CD4-positive, alpha-beta T cell treated with Interleukin-17A for 4 hours (primary cell): Measurements from ENCODE around the gene FRMD6.
A peak's percentile ranks its signal among the peaks of the same experiment; 100 is the strongest.
"Not testable (repeated sequence)": the region's sequence is repeated elsewhere in the genome, so short reads cannot be mapped to it uniquely, and the experiment has no call there.

Experiments
- DNase-seq: peaks from one replicate; pipeline ENCODE4 v3.0.0-alpha.2; 2020; ENCODE audit warnings: mixed read lengths

FRMD6 gene

GRCh38 chr14:51727526-51727925, 75.8 kb downstream of the FRMD6 start:
- DNase-seq: no peak

- no peak for DNase-seq
These were observed 78.4 kb downstream of the FRMD6 start for GRCh38 chr14:51730098-51730497.

DNA sequence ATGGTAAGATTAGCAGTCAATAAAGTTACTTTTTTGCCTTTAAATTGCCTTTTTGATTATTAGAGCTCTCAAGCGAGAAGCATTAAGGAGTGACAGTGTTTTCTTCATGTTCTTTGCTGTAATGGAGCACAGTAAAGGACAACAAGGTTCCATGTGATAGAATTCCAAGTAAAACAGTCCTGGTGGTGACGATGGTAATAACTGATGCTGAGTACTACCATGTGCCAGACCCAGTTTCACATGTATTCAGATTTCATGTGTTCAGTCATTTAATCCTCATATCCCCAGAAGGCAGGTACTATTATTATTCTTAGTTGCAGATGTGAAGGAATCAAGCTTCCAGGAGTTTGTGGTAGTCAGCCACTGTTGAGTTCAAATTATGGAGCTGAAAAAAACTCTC, 79.0 kb downstream of the FRMD6 start:
- DNase-seq: no peak

DNA sequence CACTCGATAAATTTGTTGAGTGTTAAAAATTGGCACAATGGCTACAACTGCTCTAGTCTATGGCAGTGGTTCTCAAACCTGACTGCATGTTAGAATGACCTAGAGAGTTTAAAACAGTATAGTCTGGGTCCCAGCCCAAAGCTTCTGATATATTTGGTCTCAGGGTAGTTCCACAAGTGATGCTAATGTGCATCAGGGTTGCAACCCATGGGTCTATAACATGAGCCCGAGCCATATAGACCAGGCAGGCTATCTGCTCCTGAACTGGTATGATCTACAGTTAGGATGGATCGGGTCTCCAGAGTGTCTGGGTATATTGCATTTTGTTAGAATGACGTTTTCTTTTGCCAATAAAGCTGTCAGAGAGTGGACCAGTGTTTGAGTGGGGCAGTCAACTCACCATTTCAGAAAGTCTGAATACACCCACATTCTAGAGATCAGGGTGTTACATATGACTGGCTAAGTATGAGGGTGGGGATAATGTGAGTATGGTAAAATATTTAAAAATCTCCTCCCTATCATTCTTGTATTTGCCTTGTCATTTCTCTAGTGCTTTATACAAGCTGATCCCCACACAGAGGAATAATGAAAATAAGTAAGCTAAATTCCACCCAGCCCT, 80.9 kb downstream of the FRMD6 start:
- DNase-seq: no peak

GRCh38 chr14:51733147-51733546, 81.4 kb downstream of the FRMD6 start:
- no peak for DNase-seq

DNA sequence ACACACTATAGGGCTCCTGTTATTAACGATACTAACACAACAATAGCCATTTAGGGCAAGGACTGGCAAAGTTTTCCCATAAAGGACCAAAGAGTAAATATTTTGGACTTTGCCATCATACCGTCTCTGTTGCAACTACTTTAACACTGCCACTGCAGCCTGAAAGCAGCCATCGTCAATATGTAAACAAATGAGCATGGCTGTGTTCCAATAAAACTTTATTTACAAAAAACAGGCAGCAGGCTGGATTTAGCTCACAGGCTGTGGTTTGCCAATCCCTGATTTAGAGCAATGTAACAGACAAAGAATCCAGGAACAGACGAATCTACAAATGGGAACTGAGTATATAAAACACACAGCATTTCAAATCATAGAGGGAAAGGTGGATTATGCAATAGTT, 84.1 kb downstream of the FRMD6 start:
- no peak for DNase-seq

DNA sequence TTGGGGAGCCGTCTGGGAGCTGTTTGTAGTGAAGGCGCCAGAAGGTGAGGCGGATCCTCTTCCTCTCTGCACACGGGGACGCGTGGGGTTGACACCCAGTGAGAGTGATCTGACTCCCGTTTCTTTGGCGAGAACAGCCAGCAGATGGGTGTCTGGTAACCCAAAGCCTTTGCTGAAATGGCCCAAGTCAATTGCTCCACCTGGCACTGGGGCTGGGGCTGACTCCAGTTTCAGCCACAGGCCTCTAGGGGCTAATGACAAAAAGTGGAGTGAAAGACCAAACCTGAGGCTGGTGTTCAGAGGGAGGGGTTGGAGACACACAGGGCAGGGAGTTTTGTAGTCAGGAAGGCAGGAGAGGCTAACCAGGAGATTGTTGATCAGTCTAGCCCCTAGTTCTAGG, 87.0 kb downstream of the FRMD6 start:
- no peak for DNase-seq

GRCh38 chr14:51743588-51744000, 91.9 kb downstream of the FRMD6 start:
- DNase-seq: no peak

- DNase-seq: no peak
These were observed 92.8 kb downstream of the FRMD6 start for GRCh38 chr14:51744372-51745130.

- not testable (repeated sequence) for DNase-seq
These were observed 95.1 kb downstream of the FRMD6 start for GRCh38 chr14:51746823-51747222.

DNA sequence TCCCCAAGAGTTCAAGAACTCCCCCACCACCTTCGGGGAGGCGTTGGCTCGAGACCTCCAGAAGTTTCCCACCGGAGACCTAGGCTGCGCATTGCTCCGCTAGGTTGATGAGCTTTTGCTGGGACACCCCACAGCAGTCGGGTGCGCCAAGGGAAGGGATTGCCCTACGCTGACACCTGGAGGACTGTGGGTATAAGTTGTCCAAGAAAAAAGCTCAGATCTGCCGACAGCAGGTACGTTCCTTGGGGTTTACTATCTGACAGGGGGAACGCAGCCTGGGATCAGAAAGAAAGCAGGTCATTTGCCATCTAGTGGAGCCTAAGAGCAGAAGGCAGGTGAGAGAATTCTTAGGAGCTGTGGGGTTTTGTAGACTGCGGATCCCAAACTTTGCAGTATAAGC, 98.8 kb downstream of the FRMD6 start:
- no peak for DNase-seq

GRCh38 chr14:51751611-51752345, 100.1 kb downstream of the FRMD6 start:
- not testable (repeated sequence) for DNase-seq

GRCh38 chr14:51757756-51758155, 106.0 kb downstream of the FRMD6 start:
- not testable (repeated sequence) for DNase-seq

DNA sequence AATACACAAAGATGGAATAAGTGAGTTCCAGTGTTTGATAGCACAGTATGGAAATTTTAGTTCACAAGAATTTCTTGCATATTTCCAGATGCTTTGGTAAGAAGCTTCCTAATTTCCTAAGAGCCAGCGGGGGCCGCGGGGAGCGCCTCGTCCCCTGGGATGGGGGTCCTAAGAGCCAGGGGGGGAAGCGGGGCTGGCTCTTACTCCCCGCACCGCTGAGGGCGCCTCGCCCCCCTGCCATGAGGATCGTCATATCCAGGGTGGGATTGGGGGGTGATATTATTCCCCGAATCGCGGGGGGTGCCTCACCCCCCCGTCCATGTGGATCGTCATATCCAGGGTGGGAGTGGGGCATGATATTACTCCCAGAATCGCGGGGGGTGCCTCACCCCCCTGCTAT, 108.2 kb downstream of the FRMD6 start:
- DNase-seq: no peak

- not testable (repeated sequence) for DNase-seq
These were observed 114.0 kb downstream of the FRMD6 start for GRCh38 chr14:51765726-51766125.

DNA sequence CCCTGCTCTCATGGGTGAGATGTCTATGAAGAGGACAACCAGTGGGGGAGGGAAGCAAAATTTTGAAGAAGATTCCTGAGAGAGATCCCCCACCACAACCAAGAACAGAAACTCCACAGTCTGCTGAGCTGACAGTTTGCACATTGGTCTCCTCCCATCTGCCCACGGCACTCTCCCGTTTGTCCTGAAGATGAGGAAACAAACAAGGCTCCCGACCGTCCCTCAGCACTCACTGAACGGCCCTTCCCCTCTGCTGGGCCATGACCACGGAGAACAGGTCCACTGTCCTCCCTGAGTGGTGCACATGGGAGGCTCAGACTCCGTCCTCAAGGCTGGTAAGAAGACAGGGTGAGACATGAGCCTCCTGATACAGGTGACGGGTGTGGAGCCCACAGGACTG, 114.9 kb downstream of the FRMD6 start:
- not testable (repeated sequence) for DNase-seq

DNA sequence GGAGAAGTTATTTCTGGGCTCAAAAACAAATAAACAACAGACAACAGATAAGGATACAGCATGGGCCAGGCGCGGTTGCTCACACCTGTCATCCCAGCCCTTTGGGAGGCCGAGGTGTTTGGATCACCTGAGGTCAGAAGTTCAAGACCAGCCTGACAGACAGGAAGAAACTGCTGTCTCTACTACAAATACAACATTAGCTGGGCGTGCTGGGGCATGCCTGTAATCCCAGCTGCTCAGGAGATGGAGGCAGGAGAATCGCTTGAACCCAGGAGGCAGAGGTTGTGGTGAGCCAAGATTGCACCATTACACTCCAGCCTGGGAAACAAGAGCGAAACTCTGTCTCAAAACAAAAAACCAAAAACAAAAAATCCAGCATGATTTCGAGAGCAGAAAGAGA, 117.6 kb downstream of the FRMD6 start:
- DNase-seq: not testable (repeated sequence)

DNA sequence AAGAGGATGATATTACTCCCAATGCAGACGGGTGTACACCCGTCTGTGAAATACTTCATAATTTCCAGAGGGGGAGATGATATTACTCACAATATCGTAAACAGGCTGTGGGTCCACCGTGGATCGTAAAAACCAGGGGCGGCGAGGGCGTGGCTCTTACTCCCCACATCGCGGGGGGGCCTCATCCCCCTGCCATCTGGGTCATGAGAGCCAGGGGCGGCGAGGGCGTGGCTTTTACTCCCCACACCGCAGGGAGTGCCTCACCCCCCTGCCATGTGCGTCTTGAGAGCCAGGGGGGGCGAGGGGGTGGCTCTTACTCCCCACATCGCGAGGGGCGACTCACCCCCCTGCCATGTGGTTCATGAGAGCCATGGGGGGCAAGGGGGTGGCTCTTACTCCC, 122.5 kb downstream of the FRMD6 start:
- DNase-seq: no peak

DNA sequence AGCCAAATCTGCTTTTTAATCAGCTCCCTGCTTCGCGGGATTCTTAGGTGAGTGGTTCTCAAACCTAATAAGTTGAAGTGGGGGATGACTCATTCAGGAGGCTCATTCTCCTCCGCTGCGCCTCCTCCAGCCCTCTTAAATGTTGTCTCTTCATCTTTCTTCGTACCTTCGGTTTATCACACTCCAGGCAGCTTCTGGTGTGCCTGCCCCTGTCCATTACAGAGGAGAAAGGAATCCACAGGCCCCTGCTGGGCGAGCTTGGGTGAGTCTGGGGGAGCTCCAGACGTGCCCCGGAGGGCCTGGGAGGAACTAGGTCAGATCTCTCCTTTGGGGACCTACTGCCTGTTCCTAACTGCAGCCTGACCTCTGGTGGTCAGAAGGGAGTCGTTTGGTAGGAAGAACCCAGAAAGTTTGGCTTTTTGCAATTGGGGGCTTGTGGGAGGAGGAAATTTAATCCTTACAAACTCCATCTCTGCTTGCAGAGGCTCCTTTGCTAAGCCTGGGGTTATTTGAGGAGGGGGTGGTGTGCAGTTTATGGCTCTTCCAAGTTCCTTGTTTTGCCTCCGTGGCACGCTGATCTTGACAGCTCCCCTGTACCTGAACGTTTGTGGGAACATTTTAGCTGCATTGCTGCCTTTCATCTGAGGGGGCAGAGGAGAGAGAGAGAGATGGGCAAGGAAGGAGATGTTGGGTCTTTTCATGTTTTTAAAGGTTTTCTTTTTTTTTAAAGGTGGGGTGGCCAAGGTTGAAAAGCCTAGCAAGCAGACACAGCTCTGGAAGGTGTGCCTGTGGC, 124.6 kb downstream of the FRMD6 start:
- peak; percentile 39 for DNase-seq

GRCh38 chr14:51780006-51780692, 128.4 kb downstream of the FRMD6 start:
- peak; percentile 76 for DNase-seq
